H1 (cell line): Measurements from ENCODE around the gene DLK2. TPM values are rescaled to one million over a fixed set of nuclear protein-coding genes. Genes with fewer than 3 reads are reported as not detected.

Source experiments
- CTCF ChIA-PET: fragments of 300-600 bp; sonication (Branson Sonifier 250); formaldehyde crosslinking; loops from one replicate; lab custom pipeline; 2021; ENCODE audit not compliant: partially characterized antibody; lab: Charles Lee
- POLR2A ChIA-PET: fragments of 300-600 bp; sonication (Branson Sonifier 250); formaldehyde crosslinking; loops from one replicate; lab custom pipeline; 2021; ENCODE audit warnings: inconsistent platforms; ENCODE audit not compliant: partially characterized antibody; lab: Charles Lee
- DNase-seq, 2 experiments: peaks; one replicate each; pipeline versions ENCODE4 v3.0.0 to v3.0.0-alpha.2; 2010 to 2022; ENCODE audit warnings: low spot score in 2 of 2, low read depth in 1 of 2, mixed read lengths in 1 of 2
- FAIRE-seq: peaks from 2 replicates; lab custom pipeline; 2011; peaks lifted over from hg19 to GRCh38; lab: Jason Lieb, UNC
- H2AFZ ChIP-seq: 2 replicates; pipeline ENCODE4 v1.8.1; 2012; ENCODE audit warnings: low read length, inconsistent platforms
- H2AK5ac ChIP-seq: 2 replicates; pipeline ENCODE4 v1.6.1; 2013; ENCODE audit warnings: low read depth, low read length
- H2BK120ac ChIP-seq: replicated peaks from 2 replicates; pipeline ENCODE3; 2013; ENCODE audit warnings: low read depth, low read length, inconsistent platforms
- H2BK12ac ChIP-seq: 2 replicates; pipeline ENCODE4 v1.6.1; 2013; ENCODE audit warnings: low read depth, low read length
- H2BK15ac ChIP-seq: 2 replicates; pipeline ENCODE4 v1.6.1; 2013; ENCODE audit warnings: low read length
- H2BK20ac ChIP-seq: 2 replicates; pipeline ENCODE4 v1.6.1; 2013; ENCODE audit warnings: low read length
- H2BK5ac ChIP-seq: 2 replicates; pipeline ENCODE4 v1.6.1; 2013; ENCODE audit warnings: low read depth, low read length
- H3K14ac ChIP-seq: 2 replicates; pipeline ENCODE4 v1.6.1; 2013; ENCODE audit warnings: inconsistent platforms; ENCODE audit not compliant: insufficient read length
- H3K18ac ChIP-seq: 2 replicates; pipeline ENCODE4 v1.6.1; 2013; ENCODE audit warnings: low read length; ENCODE audit errors: extremely low read depth
- H3K23ac ChIP-seq: 2 replicates; pipeline ENCODE4 v1.6.1; 2013; ENCODE audit warnings: inconsistent platforms; ENCODE audit not compliant: insufficient read length
- H3K23me2 ChIP-seq: 2 replicates; pipeline ENCODE4 v1.6.1; 2013; ENCODE audit warnings: low read depth, low read length
- H3K27ac ChIP-seq: 2 replicates; pipeline ENCODE4 v1.6.1; 2011; ENCODE audit warnings: low read depth, low read length, inconsistent platforms
- H3K27me3 ChIP-seq, 4 experiments: replicated peaks in 1 of 4; 1 replicate in 1 of 4; 2 replicates in 3 of 4; pipeline versions ENCODE4 v1.6.1 to v1.8.1; 2011 to 2013; ENCODE audit warnings: low read length in 3 of 4, mild to moderate bottlenecking in 3 of 4, inconsistent platforms in 2 of 4, mixed read lengths in 2 of 4, moderate library complexity in 1 of 4; ENCODE audit not compliant: control insufficient read depth in 3 of 4, insufficient read depth in 3 of 4; ENCODE audit errors: extremely low read depth in 1 of 4
- H3K36me3 ChIP-seq, 4 experiments: 2 replicates each; pipeline versions ENCODE4 v1.6.1 to v1.8.1; 2011 to 2013; ENCODE audit warnings: mild to moderate bottlenecking in 4 of 4, low read length in 3 of 4, moderate library complexity in 2 of 4, control low read depth in 1 of 4, inconsistent platforms in 1 of 4; ENCODE audit not compliant: insufficient read depth in 4 of 4, control insufficient read depth in 2 of 4
- H3K4ac ChIP-seq: replicated peaks from 2 replicates; pipeline ENCODE3; 2013; ENCODE audit warnings: low read length, low read depth, mixed read lengths, inconsistent platforms; ENCODE audit not compliant: insufficient read length
- H3K4me1 ChIP-seq, 4 experiments: replicated peaks in 1 of 4; 1 replicate in 1 of 4; 2 replicates in 3 of 4; pipeline versions ENCODE4 v1.6.1 to v1.8.1; 2011 to 2013; ENCODE audit warnings: low read length in 3 of 4, inconsistent platforms in 2 of 4, mixed read lengths in 1 of 4; ENCODE audit not compliant: insufficient read depth in 4 of 4, control insufficient read depth in 3 of 4
- H3K4me2 ChIP-seq, 2 experiments: 2 replicates each; pipeline versions ENCODE4 v1.6.1 to v1.8.1; 2011 to 2013; ENCODE audit warnings: low read depth in 2 of 2, low read length in 2 of 2, control low read depth in 1 of 2, inconsistent platforms in 1 of 2, mild to moderate bottlenecking in 1 of 2; ENCODE audit not compliant: insufficient read depth in 1 of 2
- H3K4me3 ChIP-seq, 4 experiments: fragments of 200-600, 300-600 bp in 1 of 4; sonication (generic), shearing (Covaris generic), sonication (Bioruptor Twin) in 1 of 4; 2 replicates each; pipeline versions ENCODE4 v1.5.1 to v1.8.1; 2011 to 2016; ENCODE audit warnings: low read length in 4 of 4, low read depth in 3 of 4, control low read depth in 2 of 4, inconsistent platforms in 2 of 4, mild to moderate bottlenecking in 2 of 4, mixed read lengths in 1 of 4, moderate library complexity in 1 of 4; ENCODE audit not compliant: insufficient read depth in 2 of 4; ENCODE audit errors: extremely low read depth in 1 of 4
- H3K56ac ChIP-seq: replicated peaks from 2 replicates; pipeline ENCODE3; 2013; ENCODE audit warnings: low read depth, mild to moderate bottlenecking, mixed read lengths, low read length, inconsistent platforms; ENCODE audit not compliant: insufficient read length
- H3K79me1 ChIP-seq: 2 replicates; pipeline ENCODE4 v1.6.1; 2013; ENCODE audit warnings: low read depth, low read length, control low read depth
- H3K79me2 ChIP-seq, 2 experiments: 2 replicates each; pipeline versions ENCODE4 v1.6.1 to v1.8.1; 2012 to 2013; ENCODE audit warnings: low read length in 2 of 2, mild to moderate bottlenecking in 2 of 2, inconsistent platforms in 1 of 2; ENCODE audit not compliant: insufficient read depth in 2 of 2, control insufficient read depth in 1 of 2
- H3K9ac ChIP-seq, 4 experiments: replicated peaks in 1 of 4; 1 replicate in 1 of 4; 2 replicates in 3 of 4; pipeline versions ENCODE4 v1.6.1 to v1.8.1; 2011 to 2013; ENCODE audit warnings: low read depth in 3 of 4, low read length in 3 of 4, control low read depth in 2 of 4, mild to moderate bottlenecking in 2 of 4, moderate library complexity in 2 of 4, inconsistent platforms in 1 of 4; ENCODE audit errors: extremely low read depth in 1 of 4
- H3K9me3 ChIP-seq, 2 experiments: 2 replicates each; pipeline versions ENCODE4 v1.6.1 to v1.8.1; 2012 to 2013; ENCODE audit warnings: mild to moderate bottlenecking in 2 of 2, moderate library complexity in 2 of 2, control low read depth in 1 of 2, inconsistent platforms in 1 of 2, low read depth in 1 of 2, low read length in 1 of 2, mixed read lengths in 1 of 2; ENCODE audit not compliant: insufficient read depth in 2 of 2
- H4K20me1 ChIP-seq, 2 experiments: replicated peaks in 1 of 2; 2 replicates each; pipeline versions ENCODE3 to v1.8.1; 2011 to 2013; ENCODE audit warnings: inconsistent platforms in 2 of 2, low read length in 2 of 2, mild to moderate bottlenecking in 1 of 2; ENCODE audit not compliant: insufficient read depth in 2 of 2, control insufficient read depth in 1 of 2
- H4K5ac ChIP-seq: 2 replicates; pipeline ENCODE4 v1.6.1; 2013; ENCODE audit warnings: low read length, low read depth, mixed read lengths, inconsistent platforms; ENCODE audit not compliant: insufficient read length
- H4K8ac ChIP-seq: 2 replicates; pipeline ENCODE4 v1.8.0; 2013; ENCODE audit warnings: mild to moderate bottlenecking, moderate library complexity, low read length, inconsistent platforms; ENCODE audit not compliant: insufficient read depth; ENCODE audit errors: extremely low read depth
- H4K91ac ChIP-seq: replicated peaks from 2 replicates; pipeline ENCODE3; 2013; ENCODE audit warnings: low read length, mixed read lengths, inconsistent platforms; ENCODE audit not compliant: insufficient read length
- CHD1 ChIP-seq: IDR thresholded peaks from 2 replicates; pipeline ENCODE4 v1.6.1; 2012; ENCODE audit warnings: low read depth, low read length, improper control_type of control experiment
- EGR1 ChIP-seq: IDR thresholded peaks from 2 replicates; pipeline ENCODE4 v1.6.1; 2011; ENCODE audit warnings: low read depth, low read length, borderline replicate concordance
- EP300 ChIP-seq, 2 experiments: IDR thresholded peaks; 1 replicate in 1 of 2; 2 replicates in 1 of 2; pipeline ENCODE4 v1.6.1; 2011 to 2012; ENCODE audit warnings: low read depth in 2 of 2, low read length in 2 of 2, mild to moderate bottlenecking in 2 of 2, borderline replicate concordance in 1 of 2, inconsistent platforms in 1 of 2, moderate library complexity in 1 of 2
- HDAC6 ChIP-seq: IDR thresholded peaks from one replicate; pipeline ENCODE4 v1.7.1; 2012; ENCODE audit warnings: low read depth, mild to moderate bottlenecking, inconsistent platforms, low read length, moderate library complexity
- JUN ChIP-seq: IDR thresholded peaks from 2 replicates; pipeline ENCODE4 v1.6.1; 2011; ENCODE audit warnings: low read depth, mild to moderate bottlenecking, improper control_type of control experiment, low read length
- RAD21 ChIP-seq, 2 experiments: IDR thresholded peaks in 1 of 2; conservative IDR thresholded peaks in 1 of 2; 2 replicates each; pipeline ENCODE4 v1.6.1; 2011; ENCODE audit warnings: low read depth in 2 of 2, low read length in 2 of 2, improper control_type of control experiment in 1 of 2, inconsistent platforms in 1 of 2, mild to moderate bottlenecking in 1 of 2, moderate library complexity in 1 of 2
- RBBP5 ChIP-seq: IDR thresholded peaks from 2 replicates; pipeline ENCODE4 v1.7.1; 2012; ENCODE audit warnings: low read depth, mild to moderate bottlenecking, inconsistent platforms, low read length, moderate library complexity, borderline replicate concordance
- SIRT6 ChIP-seq: IDR thresholded peaks from one replicate; pipeline ENCODE4 v1.7.1; 2012; ENCODE audit warnings: low read length, inconsistent platforms
- SIX5 ChIP-seq: IDR thresholded peaks from 2 replicates; pipeline ENCODE4 v1.6.1; 2011; ENCODE audit warnings: mild to moderate bottlenecking, low read depth, low read length
- SP2 ChIP-seq: IDR thresholded peaks from 2 replicates; pipeline ENCODE4 v1.6.1; 2012; ENCODE audit warnings: mild to moderate bottlenecking, low read length, inconsistent platforms
- TBP ChIP-seq: IDR thresholded peaks from 2 replicates; pipeline ENCODE4 v1.6.1; 2011; ENCODE audit warnings: low read depth, low read length, improper control_type of control experiment
- ZNF274 ChIP-seq: IDR thresholded peaks from 2 replicates; pipeline ENCODE4 v1.7.0; 2012; ENCODE audit warnings: low read length, borderline replicate concordance; ENCODE audit errors: extremely low read depth
- WGBS, 2 experiments: shearing (Covaris generic) in 1 of 2; methylation state at CpG; one replicate each; pipeline versions ENCODE4 v1.1.6 to v1.1.7; 2013 to 2015; ENCODE audit warnings: low lambda C conversion rate in 2 of 2, mixed read lengths in 2 of 2, inconsistent platforms in 1 of 2, low coverage in 1 of 2, missing lambda C conversion rate in 1 of 2; ENCODE audit not compliant: insufficient replicate concordance in 2 of 2, insufficient coverage in 1 of 2, insufficient read length in 1 of 2; ENCODE audit errors: extremely low coverage in 1 of 2, missing lambda C conversion rate in 1 of 2; 5-methylcytosine and 5-hydroxymethylcytosine counted together
- polyA plus RNA-seq, 7 experiments: library from polyadenylated mRNA; depleted of rRNA in 3 of 7; stranded (reverse) in 5 of 7; unstranded in 2 of 7; fragments of >200 nt in 5 of 7; fragments of 200-250 nt in 2 of 7; gene quantifications; 1 replicate in 5 of 7; 2 replicates in 1 of 7; 4 replicates in 1 of 7; pipeline versions ENCODE4 v1.2.1 to v1.2.3, GENCODE V29; 2011 to 2013; ENCODE audit warnings: missing spikeins in 2 of 7, mixed read lengths in 2 of 7
- total RNA-seq: library from RNA; stranded (reverse); fragmentation: NEBNext Ultra II Directional; extraction: Animal tissue kit (Norgen Biotek cat#: 25700); gene quantifications from 2 replicates; pipeline ENCODE4 v1.2.1, GENCODE V29; 2021

DLK2 gene
- total and polyA plus RNA-seq, 2 of the 8 experiments (the other 6 are each of a cell fraction or from before 2014, with no cell fraction given), result 0.37 to 0.80 TPM

DNA sequence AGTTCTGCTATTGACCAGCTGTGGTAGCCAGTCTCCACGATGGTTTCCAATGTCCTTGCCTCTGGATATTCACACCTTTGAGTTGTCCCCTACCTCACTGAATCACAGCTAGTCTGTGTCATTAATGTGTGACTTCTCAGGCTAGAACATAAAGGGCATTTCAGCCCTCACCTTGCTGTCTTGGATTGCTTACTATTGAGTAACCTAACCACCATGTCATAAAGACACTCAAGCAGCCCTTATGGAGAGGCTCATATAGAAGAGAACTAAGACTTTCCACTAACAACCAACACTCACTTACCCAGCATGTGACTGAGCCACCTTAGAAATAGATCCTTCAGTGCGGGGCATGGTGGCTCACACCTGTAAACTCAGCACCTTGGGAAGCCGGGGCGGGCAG is 47.1 kb downstream of the DLK2 start:
- H4K20me1 ChIP-seq, result no peaks in the 10 kb centered on the region
- no peak for FAIRE-seq
- no peaks in the 10 kb centered on the region for H3K27me3 ChIP-seq
- H3K56ac ChIP-seq, result no peak overlapping the region
- H4K8ac ChIP-seq, result no peak overlapping the region
- no peak overlapping the region for H3K23ac ChIP-seq
- H3K4me1 ChIP-seq, result no peaks in the 10 kb centered on the region
- no peak overlapping the region for H2BK15ac ChIP-seq
- H3K14ac ChIP-seq, result no peak overlapping the region
- no peak overlapping the region for H4K5ac ChIP-seq
- no peaks in the 10 kb centered on the region for H3K9me3 ChIP-seq
- no peak overlapping the region for H2BK120ac ChIP-seq
- CTCF ChIA-PET, result interaction anchor here (0.6 kb wide), 1 partner anchor 10 kb away, joined by 4 read pairs; no protein-coding TSS in a partner anchor
- H2BK12ac ChIP-seq, result no peak overlapping the region
- no peak overlapping the region for H2AK5ac ChIP-seq
- no peak overlapping the region for H2BK5ac ChIP-seq
- no peaks in the 10 kb centered on the region for H3K79me1 ChIP-seq
- H3K4me2 ChIP-seq, result no peak overlapping the region
- WGBS, 2 experiments, result 93% methylated on average over 4 of the region's 4 CpGs; no CpG with 5 or more reads in 1 of the 2 experiments
- no peak overlapping the region for H2AFZ ChIP-seq
- no peak overlapping the region for H3K4me3 ChIP-seq
- no peak overlapping the region for H4K91ac ChIP-seq
- no peaks in the 10 kb centered on the region for H3K36me3 ChIP-seq
- POLR2A ChIA-PET, result no interaction called here
- no peaks in the 10 kb centered on the region for H3K79me2 ChIP-seq
- no peak for DNase-seq
- no peak overlapping the region for H3K4ac ChIP-seq
- no peak overlapping the region for H3K9ac ChIP-seq
- no peak overlapping the region for H3K18ac ChIP-seq
- no peaks in the 10 kb centered on the region for H3K23me2 ChIP-seq
- H2BK20ac ChIP-seq, result no peak overlapping the region
- no peak overlapping the region for H3K27ac ChIP-seq
- no peak for TF ChIP-seq ZNF274
- no peak for TF ChIP-seq SIX5
- TF ChIP-seq EGR1, result no peak
- TF ChIP-seq TBP, result no peak
- no peak for TF ChIP-seq CHD1
- TF ChIP-seq HDAC6, result no peak
- TF ChIP-seq RAD21 (IDR thresholded peaks at IDR 0.05 in 1 of 2, conservative IDR thresholded peaks at IDR 0.05 in 1 of 2; ENCODE audit: low read depth in 2 of 2, low read length in 2 of 2), result no peak
- no peak for TF ChIP-seq JUN
- TF ChIP-seq SP2, result no peak
- no peak for TF ChIP-seq RBBP5
- no peak for TF ChIP-seq SIRT6
- TF ChIP-seq EP300 (IDR thresholded peaks at IDR 0.05; ENCODE audit: borderline replicate concordance in 1 of 2, low read depth in 2 of 2, low read length in 2 of 2), result no peak
